HG03039 (cell line): ENCODE measurements around the gene BDKRB1.
"Not testable (repeated sequence)": the region's sequence is repeated elsewhere in the genome, so short reads cannot be mapped to it uniquely, and the experiment has no call there.

Source experiments
- ATAC-seq: cut with Tn5 transposase; IDR thresholded peaks from one replicate; pipeline ENCODE4 v1.9.1; 2021; ENCODE audit warnings: mild to moderate bottlenecking, moderate library complexity; ENCODE audit not compliant: unreplicated experiment

Gene BDKRB1

GRCh38 chr14:96232506-96232905 lies 23.5 kb upstream of the BDKRB1 start:
- ATAC-seq: no peak

- no peak for ATAC-seq
These were observed 22.3 kb upstream of the BDKRB1 start for GRCh38 chr14:96233661-96234060.

GRCh38 chr14:96235426-96235825 lies 20.6 kb upstream of the BDKRB1 start:
- no peak for ATAC-seq

DNA sequence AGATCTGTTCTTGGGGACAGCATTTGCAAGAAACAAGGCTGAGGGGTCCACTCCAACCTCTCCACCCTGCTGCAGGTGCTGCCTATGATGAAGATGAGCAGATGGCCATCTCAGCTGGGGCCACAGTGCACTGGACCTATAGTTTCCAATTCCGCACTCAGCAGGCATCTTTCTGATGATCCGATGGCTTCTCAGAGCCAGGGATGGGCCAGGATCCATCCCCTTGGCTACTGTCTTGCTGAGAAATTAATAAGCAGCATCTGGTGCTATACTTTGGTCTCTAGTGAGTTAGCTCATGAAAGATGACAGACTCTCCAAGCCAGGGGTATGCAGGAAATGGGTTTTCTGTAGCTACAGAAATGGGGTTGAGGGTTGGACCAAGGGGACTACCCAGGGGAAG lies 18.4 kb upstream of the BDKRB1 start:
- ATAC-seq: no peak

GRCh38 chr14:96238676-96239265 lies 17.2 kb upstream of the BDKRB1 start:
- ATAC-seq: no peak

- no peak for ATAC-seq
These were observed 16.3 kb upstream of the BDKRB1 start for GRCh38 chr14:96239711-96240141.

DNA sequence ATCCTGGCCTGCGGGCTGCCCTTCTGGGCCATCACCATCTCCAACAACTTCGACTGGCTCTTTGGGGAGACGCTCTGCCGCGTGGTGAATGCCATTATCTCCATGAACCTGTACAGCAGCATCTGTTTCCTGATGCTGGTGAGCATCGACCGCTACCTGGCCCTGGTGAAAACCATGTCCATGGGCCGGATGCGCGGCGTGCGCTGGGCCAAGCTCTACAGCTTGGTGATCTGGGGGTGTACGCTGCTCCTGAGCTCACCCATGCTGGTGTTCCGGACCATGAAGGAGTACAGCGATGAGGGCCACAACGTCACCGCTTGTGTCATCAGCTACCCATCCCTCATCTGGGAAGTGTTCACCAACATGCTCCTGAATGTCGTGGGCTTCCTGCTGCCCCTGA lies 15.4 kb upstream of the BDKRB1 start:
- ATAC-seq: no peak

DNA sequence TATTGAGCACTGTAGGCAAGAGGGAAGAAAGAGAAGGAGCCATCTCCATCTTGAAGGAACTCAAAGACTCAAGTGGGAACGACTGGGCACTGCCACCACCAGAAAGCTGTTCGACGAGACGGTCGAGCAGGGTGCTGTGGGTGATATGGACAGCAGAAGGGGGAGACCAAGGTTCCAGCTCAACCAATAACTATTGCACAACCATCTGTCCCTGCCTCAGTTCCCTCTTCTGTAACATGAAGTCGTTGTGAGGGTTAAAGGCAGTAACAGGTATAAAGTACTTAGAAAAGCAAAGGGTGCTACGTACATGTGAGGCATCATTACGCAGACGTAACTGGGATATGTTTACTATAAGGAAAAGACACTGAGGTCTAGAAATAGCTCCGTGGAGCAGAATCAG lies 13.9 kb upstream of the BDKRB1 start:
- no peak for ATAC-seq

DNA sequence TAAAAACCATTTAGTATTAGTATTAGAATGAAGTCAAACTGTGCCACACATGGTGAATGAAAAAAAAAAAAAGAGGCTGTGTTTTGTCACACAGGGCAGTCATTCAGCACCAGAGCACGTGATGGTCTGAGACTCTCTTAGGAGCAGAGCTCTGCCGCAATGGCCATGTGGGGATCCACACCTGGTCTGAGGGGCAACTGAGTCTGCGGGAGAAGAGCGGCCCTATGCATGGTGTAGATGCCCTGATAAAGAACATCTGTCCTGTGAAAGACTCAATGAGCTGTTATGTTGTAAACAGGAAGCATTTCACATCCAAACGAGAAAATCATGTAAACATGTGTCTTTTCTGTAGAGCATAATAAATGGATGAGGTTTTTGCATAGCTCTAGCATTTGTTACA lies 12.2 kb upstream of the BDKRB1 start:
- no peak for ATAC-seq

DNA sequence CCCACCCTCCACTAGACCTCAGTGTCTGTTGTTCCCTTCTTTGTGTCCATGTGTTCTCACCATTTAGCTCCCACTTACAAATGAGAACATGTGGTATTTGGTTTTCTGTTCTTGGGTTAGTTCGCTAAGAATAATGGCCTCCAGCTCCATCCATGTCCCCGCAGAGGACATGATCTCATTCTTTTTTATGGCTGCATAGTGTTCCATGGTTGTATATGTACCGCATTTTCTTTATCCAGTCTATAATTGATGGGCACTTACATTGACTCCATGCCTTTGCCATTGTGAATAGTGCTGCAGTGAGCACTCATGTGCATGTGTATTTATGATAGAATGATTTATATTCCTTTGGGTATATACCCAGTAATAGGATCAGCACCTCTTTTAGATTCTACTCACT lies 10.9 kb upstream of the BDKRB1 start:
- not testable (repeated sequence) for ATAC-seq

DNA sequence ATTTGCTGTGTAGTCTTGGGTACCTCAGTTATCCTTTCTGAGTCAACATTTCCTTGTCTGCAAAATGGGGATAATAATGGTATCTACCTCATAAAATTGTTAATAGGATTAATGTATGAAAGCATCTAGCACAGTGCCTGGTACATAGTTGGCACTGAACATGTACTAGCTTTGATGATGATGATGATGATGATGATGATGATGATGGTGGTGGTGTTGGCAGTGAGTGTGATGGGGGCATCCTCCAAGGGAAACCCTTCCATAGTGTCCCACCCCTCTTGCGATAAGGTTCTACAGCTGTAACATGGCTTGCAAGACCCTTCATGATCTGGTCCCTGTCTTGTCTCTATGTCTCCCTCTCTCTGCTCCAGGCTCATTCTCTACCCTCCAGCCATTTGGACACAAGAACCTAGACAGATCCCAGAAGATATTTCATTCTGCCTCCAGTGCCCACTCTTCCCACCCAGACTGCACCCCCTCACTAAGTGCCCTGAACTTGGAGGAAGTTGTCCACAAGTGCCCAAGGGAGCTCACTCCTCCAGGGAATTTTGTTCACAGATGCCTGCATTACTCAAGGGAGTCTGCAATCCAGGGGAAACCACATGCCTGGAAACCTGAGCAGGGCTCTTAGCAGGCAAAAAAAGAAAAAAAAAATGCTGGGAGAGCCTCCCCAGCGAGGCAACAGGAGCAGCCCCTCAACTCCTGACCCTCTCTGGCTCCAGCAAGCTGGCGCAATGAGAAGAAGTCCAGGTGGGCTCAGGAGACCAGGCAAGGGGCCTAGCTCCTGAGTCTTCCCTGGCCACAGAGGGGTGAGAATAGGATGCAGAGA lies 10.1 kb upstream of the BDKRB1 start:
- no peak for ATAC-seq

GRCh38 chr14:96246539-96246847 lies 9.5 kb upstream of the BDKRB1 start:
- no peak for ATAC-seq

GRCh38 chr14:96247031-96247430 lies 9.0 kb upstream of the BDKRB1 start:
- no peak for ATAC-seq

DNA sequence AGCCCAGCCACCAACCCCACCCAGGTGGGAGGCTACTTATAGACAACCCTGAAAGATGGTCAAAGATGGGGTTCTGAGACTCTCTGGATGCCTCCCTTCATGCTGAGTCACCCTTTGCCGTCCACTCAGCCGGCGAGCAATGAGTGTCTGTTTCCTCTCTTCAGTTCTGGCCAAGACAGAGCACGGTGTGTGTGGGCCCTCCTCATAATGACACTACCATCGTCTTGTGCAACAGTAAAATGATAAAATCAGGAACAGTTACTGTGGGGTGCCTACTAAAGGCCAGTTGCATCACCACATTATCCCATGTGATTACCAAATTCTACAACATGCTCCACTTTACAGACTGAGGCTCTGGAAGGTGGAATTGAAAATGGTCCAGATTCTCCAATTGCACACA lies 7.0 kb upstream of the BDKRB1 start:
- ATAC-seq: no peak

- no peak for ATAC-seq
These were observed 5.5 kb upstream of the BDKRB1 start for GRCh38 chr14:96250485-96250884.

GRCh38 chr14:96251656-96252155 lies 4.3 kb upstream of the BDKRB1 start:
- no peak for ATAC-seq

GRCh38 chr14:96252323-96252998 lies 3.5 kb upstream of the BDKRB1 start:
- no peak for ATAC-seq

DNA sequence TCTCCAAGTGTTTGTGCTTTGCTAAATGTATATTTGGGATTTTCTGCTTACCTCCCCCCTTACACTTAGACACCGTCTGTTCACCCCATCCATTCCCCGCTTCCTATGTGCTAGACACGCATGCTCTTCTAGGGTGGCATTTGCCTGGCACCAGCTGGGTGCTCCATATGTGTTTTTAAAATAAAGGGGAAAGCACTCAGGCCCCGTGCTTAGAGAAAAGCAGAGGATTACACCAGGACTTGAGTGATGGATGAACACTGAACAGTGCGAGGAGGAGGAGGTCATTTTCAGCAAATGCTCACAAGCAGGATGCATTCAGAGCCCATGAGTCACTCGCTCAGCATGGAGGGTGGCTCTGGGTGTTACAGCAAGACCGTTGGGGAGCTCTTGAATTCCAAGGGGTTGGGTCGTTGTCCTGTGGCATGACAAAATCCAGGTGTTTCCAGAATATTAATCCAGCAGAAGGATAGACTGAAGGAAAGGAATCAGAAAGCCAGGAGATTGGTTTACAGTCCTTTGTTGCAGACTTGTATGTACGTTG lies 2.9 kb upstream of the BDKRB1 start:
- ATAC-seq: no peak

GRCh38 chr14:96254687-96255086 lies 1.3 kb upstream of the BDKRB1 start:
- ATAC-seq: no peak

- no peak for ATAC-seq
These were observed 397 bp downstream of the BDKRB1 start for GRCh38 chr14:96256407-96256806.

DNA sequence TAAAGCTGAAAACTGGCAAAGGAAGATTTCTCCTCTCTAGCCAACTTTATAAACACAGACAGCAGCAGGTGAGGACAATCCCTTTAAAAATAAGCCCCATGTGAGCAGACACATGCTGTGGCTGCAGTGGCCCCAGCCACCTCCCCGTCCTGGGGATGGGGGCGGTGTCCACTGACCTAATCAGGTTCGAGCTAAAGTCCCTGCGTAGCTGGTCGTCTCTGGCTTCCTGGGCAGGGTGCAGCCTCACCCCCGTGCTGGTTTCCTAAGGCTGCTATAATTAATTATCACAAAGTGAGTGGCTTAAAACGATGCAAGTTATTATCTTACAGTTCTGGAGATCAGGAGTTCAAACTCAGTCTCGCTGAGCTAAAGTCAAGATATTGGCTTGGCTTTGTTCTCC lies 1.0 kb downstream of the BDKRB1 start:
- no peak for ATAC-seq

DNA sequence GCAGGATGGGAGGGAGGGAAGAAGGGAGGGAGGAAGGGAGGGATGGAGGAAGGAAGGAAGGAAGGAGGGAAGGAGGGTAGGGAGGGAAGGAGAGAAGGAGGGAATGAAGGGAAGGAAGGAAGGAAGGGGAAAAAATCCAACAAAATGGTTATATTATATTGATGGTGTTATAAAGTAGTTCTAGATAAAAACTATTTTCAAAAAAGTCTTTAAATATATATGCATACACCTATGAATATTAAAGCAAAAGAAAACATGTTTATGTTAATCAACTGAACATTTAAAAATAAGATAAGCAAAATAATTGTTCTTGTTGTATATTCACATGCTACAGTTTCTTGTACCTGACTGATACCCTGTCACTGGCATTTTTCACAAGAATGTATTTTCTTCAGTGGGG lies 1.9 kb downstream of the BDKRB1 start:
- ATAC-seq: no peak
